ENCODE measurements around the gene SLC35D2. TPM values are rescaled to one million over a fixed set of nuclear protein-coding genes. Genes with fewer than 3 reads are reported as not detected.

SLC35D2 gene
- 10 to 100 TPM; 10.6 to 38.1 (median 24.0) TPM for total RNA-seq

DNA sequence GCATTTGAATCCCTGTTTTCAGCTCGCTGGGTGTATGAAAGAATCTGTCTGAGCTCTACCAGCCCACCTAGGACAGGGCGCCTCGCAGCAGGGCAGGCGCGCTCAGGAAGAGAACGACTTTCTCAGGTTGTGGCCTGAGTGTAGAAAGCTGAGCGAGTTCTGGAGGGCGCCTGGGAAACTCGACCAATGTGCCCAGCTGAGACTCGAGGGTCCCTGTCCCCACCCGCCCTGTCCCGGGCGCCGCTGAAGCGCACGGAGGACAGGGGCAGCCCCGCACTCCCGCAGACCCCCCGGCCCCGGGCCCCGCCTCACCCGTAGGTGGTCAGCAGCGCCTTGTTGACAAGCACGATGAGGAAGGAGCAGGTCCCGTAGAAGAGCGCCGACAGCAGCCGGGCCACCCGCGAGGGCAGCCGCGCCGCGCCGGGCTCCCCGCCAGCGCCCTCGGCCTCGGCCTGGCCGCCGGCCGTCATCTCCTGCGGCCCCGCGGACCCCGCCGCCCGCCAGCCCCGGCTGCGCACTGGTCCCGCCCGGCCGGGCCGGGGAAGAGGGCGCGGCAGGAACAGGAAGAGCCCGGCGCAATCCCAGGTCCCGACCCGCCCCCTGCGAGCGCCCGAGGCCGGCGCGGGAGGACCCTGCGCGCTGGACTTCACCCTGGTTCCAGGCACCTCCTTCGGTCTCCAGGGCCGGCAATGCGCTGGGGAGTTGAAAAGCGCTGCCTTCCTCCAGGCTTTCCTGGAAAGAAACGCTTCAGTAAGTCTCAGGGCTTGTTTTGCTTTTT lies at the start of gene SLC35D2:
TSS of gene SLC35D2 (minus strand) at position 547 of the 778 bp plus-strand sequence. CDS start at position 470, 77 bp downstream.
- peak within 1 kb of the TSS; percentile 50 to 76 (median 62) for H3K4me3 ChIP-seq
- H3K27ac ChIP-seq = peak within 1 kb of the TSS; percentile 45 to 81
- peaks cover 21 to 25% of the 10 kb centered on the region in 2 donors for H3K4me1 ChIP-seq (replicated peaks in 1 of 2)
- in situ Hi-C loops (cut with MboI; ENCODE audit: low pct_unique_long_range_greater_than_20kb in 2 of 9, low sequenced_read_pairs in 9 of 9, unreplicated experiment in 9 of 9) = no loop called here
- WGBS, 10 experiments = 0 to 20% (median 12%) methylated on average over 1 to 5 of the region's 73 CpGs; no CpG with 5 or more reads in 6 of the 10 experiments
- ATAC-seq (replicated peaks in 6 of 8) = peak; percentile 77 to 97 (median 83)

- Histone ChIP-seq H3K4me1 (replicated peaks in 1 of 2) (peaks cover 0 to 4% of the 10 kb centered on the region in 2 donors), H3K27ac (no peak overlapping the region), H3K4me3 (no peak overlapping the region)
- WGBS, 10 experiments = 64 to 100% (median 94%) methylated on average over 1 to 2 of the region's 2 CpGs
- ATAC-seq (replicated peaks in 6 of 8) = no peak
- in situ Hi-C loops (cut with MboI; ENCODE audit: low pct_unique_long_range_greater_than_20kb in 2 of 9, low sequenced_read_pairs in 9 of 9, unreplicated experiment in 9 of 9) = loop anchor here in 2 of 9 experiments (25.0 kb wide), 1 partner anchor 232 kb away; the partner anchor contains the start of gene PRXL2C (in 2 of the 2)
Observed at GRCh38 chr9:96430377-96430776, 46.9 kb upstream of the SLC35D2 start.

DNA sequence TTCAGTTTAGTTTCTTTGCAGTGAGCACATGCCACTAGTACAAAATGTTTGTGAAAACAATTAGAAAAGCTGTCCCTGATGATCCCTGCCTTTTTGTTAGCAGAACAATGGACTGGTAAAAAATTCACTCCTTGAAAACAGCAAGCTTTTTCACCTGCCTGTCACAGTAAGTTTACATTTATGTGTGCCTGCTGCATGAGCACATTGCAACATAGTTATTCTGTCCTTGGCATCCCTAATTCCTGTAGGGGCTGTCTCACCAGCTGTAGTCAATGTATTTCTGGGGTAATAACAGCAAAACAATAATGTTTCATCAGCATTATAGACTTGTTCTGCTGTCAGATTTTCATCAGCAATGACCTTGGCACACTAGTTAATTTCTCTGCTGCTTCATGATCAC lies 46.2 kb upstream of the SLC35D2 start:
- Histone ChIP-seq H3K4me1 (replicated peaks in 1 of 2) (peaks cover 0 to 4% of the 10 kb centered on the region in 2 donors), H3K4me3 (no peak overlapping the region), H3K27ac (no peak overlapping the region)
- peak in 1 of 8 experiments; percentile 30 for ATAC-seq (replicated peaks in 6 of 8)
- in situ Hi-C loops (cut with MboI; ENCODE audit: low pct_unique_long_range_greater_than_20kb in 2 of 9, low sequenced_read_pairs in 9 of 9, unreplicated experiment in 9 of 9) = loop anchor here in 2 of 9 experiments (25.0 kb wide), 1 partner anchor 233 kb away; the partner anchor contains the start of gene PRXL2C (in 2 of the 2)

GRCh38 chr9:96425500-96426169 lies 42.1 kb upstream of the SLC35D2 start:
- ATAC-seq (replicated peaks in 6 of 8) = no peak
- Histone ChIP-seq H3K4me3 (no peak overlapping the region), H3K27ac (no peak overlapping the region), H3K4me1 (replicated peaks in 1 of 2) (peaks cover 9 to 13% of the 10 kb centered on the region in 2 donors)
- in situ Hi-C loops (cut with MboI; ENCODE audit: low pct_unique_long_range_greater_than_20kb in 2 of 9, low sequenced_read_pairs in 9 of 9, unreplicated experiment in 9 of 9) = loop anchor here in 2 of 9 experiments (25.0 kb wide), 1 partner anchor 237 kb away; the partner anchor contains the start of gene PRXL2C (in 2 of the 2)
- 75 to 100% (median 92%) methylated on average over 1 to 4 of the region's 4 CpGs for WGBS, 10 experiments

- H3K27ac ChIP-seq = no peak overlapping the region
- H3K4me1 ChIP-seq (replicated peaks in 1 of 2) = peaks cover 12 to 16% of the 10 kb centered on the region in 2 donors
- 72 to 100% (median 93%) methylated on average over 1 to 6 of the region's 6 CpGs; no CpG with 5 or more reads in 2 of the 10 experiments for WGBS, 10 experiments
- no peak for ATAC-seq (replicated peaks in 6 of 8)
- in situ Hi-C loops (cut with MboI; ENCODE audit: low pct_unique_long_range_greater_than_20kb in 2 of 9, low sequenced_read_pairs in 9 of 9, unreplicated experiment in 9 of 9) = no loop called here
- H3K4me3 ChIP-seq = no peak overlapping the region
Observed at GRCh38 chr9:96423985-96424336, 40.5 kb upstream of the SLC35D2 start.

- in situ Hi-C loops (cut with MboI; ENCODE audit: low pct_unique_long_range_greater_than_20kb in 2 of 9, low sequenced_read_pairs in 9 of 9, unreplicated experiment in 9 of 9) = no loop called here
- no peak overlapping the region for H3K27ac ChIP-seq
- WGBS, 10 experiments = 60 to 100% (median 87%) methylated on average over 1 to 3 of the region's 8 CpGs; no CpG with 5 or more reads in 1 of the 10 experiments
- no peak for ATAC-seq (replicated peaks in 6 of 8)
- no peak overlapping the region for H3K4me3 ChIP-seq
- peaks cover 12 to 16% of the 10 kb centered on the region in 2 donors for H3K4me1 ChIP-seq (replicated peaks in 1 of 2)
Observed at GRCh38 chr9:96423322-96423984, 39.9 kb upstream of the SLC35D2 start.

DNA sequence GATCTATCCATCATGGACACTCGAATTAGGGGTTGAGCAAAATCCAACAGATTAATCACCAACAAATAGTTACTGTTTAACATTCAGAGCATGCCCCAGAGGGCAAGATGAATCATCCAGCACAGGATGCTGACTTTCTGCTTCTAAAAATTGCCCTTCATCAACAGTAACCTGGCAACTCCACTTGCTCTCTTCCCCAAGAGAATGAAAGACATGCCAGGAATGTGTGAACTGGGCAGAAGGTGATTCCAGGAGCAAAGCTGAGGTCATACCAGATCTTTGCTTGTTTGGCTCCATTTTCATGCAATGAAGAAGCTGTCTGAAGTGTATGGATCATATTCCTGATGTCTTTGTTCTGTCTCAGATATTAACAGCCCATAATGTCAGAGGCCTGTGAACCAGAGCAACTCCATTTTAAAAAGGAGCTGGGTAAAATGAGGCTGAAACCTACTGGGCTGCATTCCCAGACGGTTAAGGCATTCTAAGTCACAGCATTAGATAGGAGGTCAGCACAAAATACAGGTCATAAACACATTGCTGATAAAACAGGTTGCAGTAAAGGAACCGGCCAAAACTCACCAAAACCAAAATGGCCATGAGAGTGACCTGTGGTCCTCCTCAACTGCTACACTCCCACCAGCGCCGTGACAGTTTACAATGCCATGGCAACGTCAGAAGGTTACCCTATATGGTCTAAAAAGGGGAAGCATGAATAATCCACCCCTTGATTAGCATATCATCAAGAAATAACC lies 37.1 kb upstream of the SLC35D2 start:
- 0 to 63% (median 15%) methylated on average over 1 to 6 of the region's 6 CpGs for WGBS, 10 experiments
- H3K4me3 ChIP-seq = no peak overlapping the region
- peaks cover 12 to 20% of the 10 kb centered on the region in 2 donors for H3K4me1 ChIP-seq (replicated peaks in 1 of 2)
- peak in 1 of 8 experiments; percentile 1 for ATAC-seq (replicated peaks in 6 of 8)
- in situ Hi-C loops (cut with MboI; ENCODE audit: low pct_unique_long_range_greater_than_20kb in 2 of 9, low sequenced_read_pairs in 9 of 9, unreplicated experiment in 9 of 9) = no loop called here
- peak overlapping the region; percentile 62 to 76 for H3K27ac ChIP-seq

- Histone ChIP-seq H3K27ac (no peak overlapping the region), H3K4me3 (peak overlapping the region; percentile 68 to 95 (median 87)), H3K4me1 (replicated peaks in 1 of 2) (peaks cover 12 to 20% of the 10 kb centered on the region in 2 donors)
- ATAC-seq (replicated peaks in 6 of 8) = no peak
- 0 to 48% (median 21%) methylated on average over 2 of the region's 2 CpGs; no CpG with 5 or more reads in 1 of the 10 experiments for WGBS, 10 experiments
- in situ Hi-C loops (cut with MboI; ENCODE audit: low pct_unique_long_range_greater_than_20kb in 2 of 9, low sequenced_read_pairs in 9 of 9, unreplicated experiment in 9 of 9) = no loop called here
Observed at GRCh38 chr9:96419691-96419969, 36.1 kb upstream of the SLC35D2 start.

DNA sequence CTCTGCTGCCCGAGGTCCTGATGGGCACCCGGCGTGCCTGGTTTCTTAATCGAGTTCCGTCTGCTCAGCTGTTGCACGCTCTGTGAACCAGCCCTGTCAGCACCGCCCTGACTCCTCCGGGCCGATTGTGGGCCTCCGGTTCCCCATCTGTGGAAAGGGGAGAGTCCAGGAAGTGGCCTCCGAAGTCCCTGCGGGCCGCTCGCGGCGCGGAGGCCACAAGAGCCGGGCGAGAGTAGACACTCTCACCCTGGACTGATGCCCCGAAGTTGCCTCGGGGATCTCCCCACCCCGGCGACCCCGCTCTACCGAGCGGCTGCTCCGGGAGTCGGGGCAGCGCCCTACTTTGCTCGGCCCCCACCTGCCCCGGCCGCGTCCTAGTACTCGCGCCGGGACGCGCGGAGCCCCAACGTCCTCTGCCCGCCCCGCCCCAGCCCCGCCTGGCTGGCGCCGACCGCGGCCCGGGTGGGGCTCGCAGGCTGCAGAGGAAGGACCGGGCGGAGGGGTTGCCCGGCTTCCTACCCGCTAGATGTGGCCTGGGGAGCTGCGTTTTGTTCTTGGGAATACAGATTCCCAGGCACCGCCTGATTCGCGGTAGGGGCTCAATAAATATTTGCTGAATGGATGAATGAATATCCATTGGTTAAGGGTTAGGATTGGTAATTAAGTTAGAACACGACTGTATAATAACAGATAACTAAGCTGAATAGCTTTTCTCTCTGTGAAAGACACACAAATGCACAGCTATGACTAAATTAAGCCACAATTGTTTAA lies 35.6 kb upstream of the SLC35D2 start:
- in situ Hi-C loops (cut with MboI; ENCODE audit: low pct_unique_long_range_greater_than_20kb in 2 of 9, low sequenced_read_pairs in 9 of 9, unreplicated experiment in 9 of 9) = no loop called here
- peak; percentile 22 to 51 (median 39) for ATAC-seq (replicated peaks in 6 of 8)
- 0 to 20% (median 0%) methylated on average over 1 to 4 of the region's 58 CpGs; no CpG with 5 or more reads in 2 of the 10 experiments for WGBS, 10 experiments
- peak overlapping the region; percentile 68 to 95 (median 87) for H3K4me3 ChIP-seq
- peaks cover 12 to 20% of the 10 kb centered on the region in 2 donors for H3K4me1 ChIP-seq (replicated peaks in 1 of 2)
- H3K27ac ChIP-seq = peak overlapping the region; percentile 49 to 73

DNA sequence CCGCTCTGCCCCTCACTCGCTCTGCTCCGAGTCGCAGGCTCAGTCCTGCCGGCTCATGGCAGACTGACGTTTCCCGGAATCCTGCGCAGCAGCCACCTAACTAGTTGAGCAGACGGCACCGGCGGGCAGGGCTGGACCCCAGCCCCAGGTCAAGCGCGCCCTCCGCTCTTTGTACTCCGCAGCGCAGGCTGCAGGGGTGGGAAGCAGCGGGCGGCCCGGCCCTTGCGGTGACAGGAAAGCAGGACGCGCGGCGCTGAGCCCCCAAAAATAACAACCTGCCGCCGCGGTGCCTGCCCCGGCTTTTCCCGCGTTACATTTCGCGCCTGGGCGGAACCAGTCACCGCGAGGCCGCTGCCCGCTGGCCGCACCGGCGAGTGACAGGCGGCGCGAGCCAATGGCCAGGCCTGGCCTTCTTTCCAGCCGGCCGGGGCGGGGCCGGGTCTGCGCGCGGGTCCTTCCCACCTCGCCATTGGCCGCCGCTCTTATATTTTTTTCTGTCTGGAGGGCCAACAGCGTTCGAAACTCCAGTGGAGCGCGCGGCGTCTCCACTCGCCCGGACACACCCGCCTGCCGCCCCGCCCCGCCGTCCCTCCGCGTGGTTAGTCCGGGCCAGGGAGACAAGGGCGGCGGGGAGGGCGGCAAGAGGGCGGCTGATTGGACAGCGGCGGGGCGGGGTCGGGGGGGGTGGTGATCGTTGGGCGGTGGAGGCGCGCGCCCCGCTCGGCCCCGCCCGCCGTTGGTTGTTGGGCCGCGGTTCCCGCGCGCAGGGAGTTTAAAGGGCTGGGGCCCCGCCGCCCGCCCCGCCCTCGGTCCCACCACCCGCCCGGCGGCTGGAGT lies 34.8 kb upstream of the SLC35D2 start, which contains the start of gene ZNF367:
TSS of gene ZNF367 (minus strand) at position 288 of the 837 bp plus-strand sequence. CDS start 338 bp downstream, outside the sequence.
- ATAC-seq (replicated peaks in 6 of 8) = peak; percentile 83 to 87 (median 84)
- in situ Hi-C loops (cut with MboI; ENCODE audit: low pct_unique_long_range_greater_than_20kb in 2 of 9, low sequenced_read_pairs in 9 of 9, unreplicated experiment in 9 of 9) = no loop called here
- 0 to 7% (median 0%) methylated on average over 3 to 21 of the region's 100 CpGs; no CpG with 5 or more reads in 6 of the 10 experiments for WGBS, 10 experiments
- peak within 1 kb of the TSS; percentile 68 to 95 (median 87) for H3K4me3 ChIP-seq
- H3K27ac ChIP-seq = peak within 1 kb of the TSS; percentile 80 to 86
- H3K4me1 ChIP-seq (replicated peaks in 1 of 2) = peaks cover 15 to 26% of the 10 kb centered on the region in 2 donors

DNA sequence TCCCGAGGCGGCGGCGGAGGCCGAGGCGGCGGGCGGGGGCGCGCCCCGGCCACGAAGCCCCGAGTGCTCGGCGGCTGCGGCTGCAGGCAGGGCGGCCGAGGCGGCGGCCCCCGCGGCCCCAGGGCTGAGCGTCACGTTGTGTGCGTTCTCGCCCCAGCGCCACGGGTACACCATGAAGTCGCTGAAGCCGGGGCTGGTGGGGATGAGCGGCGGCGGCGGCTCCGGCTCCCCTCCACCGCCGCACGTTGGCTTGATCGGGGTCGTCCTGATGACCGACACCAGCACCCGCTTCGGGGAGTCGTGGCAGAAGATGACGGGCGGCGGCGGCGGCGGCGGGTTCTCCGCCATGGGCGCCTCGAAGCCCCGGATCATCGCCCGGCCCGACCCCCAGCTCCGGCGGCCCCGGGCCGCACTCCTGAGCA lies 34.2 kb upstream of the SLC35D2 start:
- Histone ChIP-seq H3K4me1 (replicated peaks in 1 of 2) (peaks cover 15 to 26% of the 10 kb centered on the region in 2 donors), H3K4me3 (peak overlapping the region; percentile 68 to 95 (median 87)), H3K27ac (peak overlapping the region; percentile 80 to 86)
- in situ Hi-C loops (cut with MboI; ENCODE audit: low pct_unique_long_range_greater_than_20kb in 2 of 9, low sequenced_read_pairs in 9 of 9, unreplicated experiment in 9 of 9) = no loop called here
- WGBS, 10 experiments = 0% methylated on average over 4 of the region's 62 CpGs; no CpG with 5 or more reads in 9 of the 10 experiments
- ATAC-seq (replicated peaks in 6 of 8) = no peak

All from motor neuron (in vitro differentiated cells).